Measurements from ENCODE around the gene DLX2. TPM values are rescaled to one million over a fixed set of nuclear protein-coding genes. Genes with fewer than 3 reads are reported as not detected.
"Not testable (repeated sequence)": the region's sequence is repeated elsewhere in the genome, so short reads cannot be mapped to it uniquely, and the experiment has no call there.

DLX2 gene
- total RNA-seq, 1 donor = 0.36 TPM

DNA sequence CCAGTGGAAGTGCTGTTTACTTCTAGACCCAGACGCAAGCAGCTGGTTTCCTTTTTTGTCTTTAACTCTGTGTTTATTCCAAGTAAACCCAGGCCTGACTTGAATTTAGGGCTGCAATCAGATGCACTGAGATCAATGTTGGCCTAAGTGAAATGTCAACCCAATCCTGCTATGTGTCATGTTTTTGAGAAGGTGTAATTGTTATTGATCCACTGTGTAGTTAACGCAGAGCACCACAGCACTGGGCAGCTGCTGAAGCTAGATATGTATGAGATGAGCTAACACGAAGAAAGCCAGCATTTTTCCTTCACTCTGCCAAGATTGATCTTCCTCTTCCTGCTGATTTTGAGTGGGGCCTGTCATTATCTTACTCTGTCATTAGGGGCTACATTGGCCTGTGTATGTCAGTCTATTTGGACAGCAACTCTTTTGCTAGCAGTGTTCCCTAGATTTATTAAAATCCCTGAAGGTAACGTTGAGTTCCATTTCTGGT lies 36.3 kb downstream of the DLX2 start:
- DNase-seq (ENCODE audit: insufficient read length, low spot score, missing footprints) = no peak
- Histone ChIP-seq H3K4me1 (ENCODE audit: insufficient read depth, low read length) (no peaks in the 10 kb centered on the region), H3K4me2 (ENCODE audit: insufficient read depth, low read length) (no peak overlapping the region), H3K79me2 (ENCODE audit: insufficient read depth, low read length) (no peaks in the 10 kb centered on the region), H4K20me1 (ENCODE audit: insufficient read depth, low read length) (no peaks in the 10 kb centered on the region), H3K4me3 (ENCODE audit: insufficient read depth, low read length) (no peak overlapping the region), H3K27me3 (ENCODE audit: insufficient read depth, low read length) (no peaks in the 10 kb centered on the region), H3K27ac (ENCODE audit: low read depth, low read length) (no peak overlapping the region), H2AFZ (ENCODE audit: low read length) (no peak overlapping the region), H3K36me3 (ENCODE audit: insufficient read depth, low read length) (no peaks in the 10 kb centered on the region), H3K9me3 (ENCODE audit: low read depth, low read length) (no peaks in the 10 kb centered on the region)
- TF ChIP-seq, protein P1, sequence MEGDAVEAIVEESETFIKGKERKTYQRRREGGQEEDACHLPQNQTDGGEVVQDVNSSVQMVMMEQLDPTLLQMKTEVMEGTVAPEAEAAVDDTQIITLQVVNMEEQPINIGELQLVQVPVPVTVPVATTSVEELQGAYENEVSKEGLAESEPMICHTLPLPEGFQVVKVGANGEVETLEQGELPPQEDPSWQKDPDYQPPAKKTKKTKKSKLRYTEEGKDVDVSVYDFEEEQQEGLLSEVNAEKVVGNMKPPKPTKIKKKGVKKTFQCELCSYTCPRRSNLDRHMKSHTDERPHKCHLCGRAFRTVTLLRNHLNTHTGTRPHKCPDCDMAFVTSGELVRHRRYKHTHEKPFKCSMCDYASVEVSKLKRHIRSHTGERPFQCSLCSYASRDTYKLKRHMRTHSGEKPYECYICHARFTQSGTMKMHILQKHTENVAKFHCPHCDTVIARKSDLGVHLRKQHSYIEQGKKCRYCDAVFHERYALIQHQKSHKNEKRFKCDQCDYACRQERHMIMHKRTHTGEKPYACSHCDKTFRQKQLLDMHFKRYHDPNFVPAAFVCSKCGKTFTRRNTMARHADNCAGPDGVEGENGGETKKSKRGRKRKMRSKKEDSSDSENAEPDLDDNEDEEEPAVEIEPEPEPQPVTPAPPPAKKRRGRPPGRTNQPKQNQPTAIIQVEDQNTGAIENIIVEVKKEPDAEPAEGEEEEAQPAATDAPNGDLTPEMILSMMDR (IDR thresholded peaks at IDR 0.05; ENCODE audit: extremely low read depth, low read depth, low read length) = no peak

DNA sequence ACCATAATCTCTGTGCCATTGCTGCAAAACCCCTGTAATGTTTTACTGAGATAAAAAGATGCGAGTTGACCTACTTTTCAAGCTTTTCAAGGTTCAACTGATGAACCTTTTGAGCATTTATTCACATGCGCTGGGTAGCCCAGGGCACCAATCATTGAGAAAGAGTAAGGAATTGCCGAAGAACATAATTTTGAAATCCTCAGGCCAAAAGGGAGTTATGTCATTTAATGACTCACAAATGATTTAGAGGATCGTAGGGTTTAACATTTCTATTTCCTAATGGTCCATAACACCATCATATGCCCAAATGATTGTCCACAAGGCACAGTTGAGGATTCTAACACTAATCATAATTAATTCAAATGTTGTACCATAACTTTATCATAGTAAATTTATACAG lies 37.6 kb downstream of the DLX2 start:
- Histone ChIP-seq H3K4me2 (ENCODE audit: insufficient read depth, low read length) (no peak overlapping the region), H3K4me3 (ENCODE audit: insufficient read depth, low read length) (no peak overlapping the region), H2AFZ (ENCODE audit: low read length) (no peak overlapping the region), H3K27me3 (ENCODE audit: insufficient read depth, low read length) (no peaks in the 10 kb centered on the region), H3K27ac (ENCODE audit: low read depth, low read length) (no peak overlapping the region), H3K9me3 (ENCODE audit: low read depth, low read length) (no peaks in the 10 kb centered on the region), H3K36me3 (ENCODE audit: insufficient read depth, low read length) (no peaks in the 10 kb centered on the region), H3K79me2 (ENCODE audit: insufficient read depth, low read length) (no peaks in the 10 kb centered on the region), H4K20me1 (ENCODE audit: insufficient read depth, low read length) (no peaks in the 10 kb centered on the region), H3K4me1 (ENCODE audit: insufficient read depth, low read length) (no peaks in the 10 kb centered on the region)
- TF ChIP-seq, protein P1 (IDR thresholded peaks at IDR 0.05; ENCODE audit: extremely low read depth, low read depth, low read length) = no peak
- no peak for DNase-seq (ENCODE audit: insufficient read length, low spot score, missing footprints)

DNA sequence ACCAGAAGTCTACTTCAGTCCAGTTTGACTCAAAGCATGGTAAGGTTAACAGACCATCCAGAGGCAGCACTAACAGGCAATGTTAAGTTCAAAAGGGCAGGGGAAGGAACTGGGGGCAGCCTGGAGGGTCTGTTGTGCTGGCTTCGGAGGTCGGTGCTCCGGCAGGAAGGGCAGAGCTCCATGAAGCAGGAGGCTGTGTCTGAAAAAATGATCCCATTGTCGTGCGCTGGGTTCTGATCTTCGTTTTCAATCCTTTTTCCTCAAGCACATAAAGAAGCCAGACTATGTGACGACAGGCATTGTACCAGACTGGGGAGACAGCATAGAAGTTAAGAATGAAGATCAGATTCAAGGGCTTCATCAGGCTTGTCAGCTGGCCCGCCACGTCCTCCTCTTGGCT lies 39.3 kb downstream of the DLX2 start:
- no peaks in the 10 kb centered on the region for H3K4me1 ChIP-seq (ENCODE audit: insufficient read depth, low read length)
- no peak overlapping the region for H3K4me2 ChIP-seq (ENCODE audit: insufficient read depth, low read length)
- no peak overlapping the region for H2AFZ ChIP-seq (ENCODE audit: low read length)
- DNase-seq (ENCODE audit: insufficient read length, low spot score, missing footprints) = no peak
- H3K27me3 ChIP-seq (ENCODE audit: insufficient read depth, low read length) = no peaks in the 10 kb centered on the region
- no peaks in the 10 kb centered on the region for H3K9me3 ChIP-seq (ENCODE audit: low read depth, low read length)
- TF ChIP-seq, protein P1 (IDR thresholded peaks at IDR 0.05; ENCODE audit: extremely low read depth, low read depth, low read length) = no peak
- H3K4me3 ChIP-seq (ENCODE audit: insufficient read depth, low read length) = no peak overlapping the region
- H3K36me3 ChIP-seq (ENCODE audit: insufficient read depth, low read length) = no peaks in the 10 kb centered on the region
- no peaks in the 10 kb centered on the region for H4K20me1 ChIP-seq (ENCODE audit: insufficient read depth, low read length)
- H3K79me2 ChIP-seq (ENCODE audit: insufficient read depth, low read length) = no peaks in the 10 kb centered on the region
- no peak overlapping the region for H3K27ac ChIP-seq (ENCODE audit: low read depth, low read length)

DNA sequence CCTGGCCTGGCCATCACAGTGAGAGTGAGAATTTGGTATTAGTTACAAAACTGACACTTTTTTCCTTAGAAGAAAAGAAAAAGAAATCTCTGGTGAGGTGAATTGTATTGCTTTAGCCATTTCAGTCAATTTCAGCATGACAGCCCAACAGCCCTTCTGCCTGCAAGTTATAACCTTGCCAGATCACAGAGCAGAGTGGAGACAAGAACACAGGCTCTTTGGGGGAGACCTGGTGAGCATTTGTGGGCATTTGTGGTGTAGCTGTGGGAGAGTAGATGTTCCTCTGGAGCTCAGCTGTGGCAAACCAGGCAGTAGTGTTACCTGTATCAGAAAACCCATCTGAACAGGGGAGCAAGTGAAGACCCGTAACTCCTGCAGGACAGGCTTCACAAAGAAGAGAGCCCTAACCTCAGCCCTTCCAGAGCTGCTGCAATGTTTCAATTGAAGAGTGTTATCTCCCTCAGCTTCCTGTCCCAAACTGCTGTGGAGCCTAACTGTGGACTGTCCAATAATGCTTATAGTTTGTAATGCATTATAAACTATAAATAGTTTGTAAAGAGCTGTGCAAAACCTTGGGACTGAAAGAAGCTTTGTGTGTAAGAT lies 40.2 kb downstream of the DLX2 start:
- H3K79me2 ChIP-seq (ENCODE audit: insufficient read depth, low read length) = no peaks in the 10 kb centered on the region
- H3K27me3 ChIP-seq (ENCODE audit: insufficient read depth, low read length) = no peaks in the 10 kb centered on the region
- TF ChIP-seq, protein P1 (IDR thresholded peaks at IDR 0.05; ENCODE audit: extremely low read depth, low read depth, low read length) = no peak
- no peak overlapping the region for H3K4me3 ChIP-seq (ENCODE audit: insufficient read depth, low read length)
- H3K4me2 ChIP-seq (ENCODE audit: insufficient read depth, low read length) = no peak overlapping the region
- H4K20me1 ChIP-seq (ENCODE audit: insufficient read depth, low read length) = no peaks in the 10 kb centered on the region
- no peaks in the 10 kb centered on the region for H3K36me3 ChIP-seq (ENCODE audit: insufficient read depth, low read length)
- no peaks in the 10 kb centered on the region for H3K9me3 ChIP-seq (ENCODE audit: low read depth, low read length)
- DNase-seq (ENCODE audit: insufficient read length, low spot score, missing footprints) = no peak
- no peak overlapping the region for H3K27ac ChIP-seq (ENCODE audit: low read depth, low read length)
- no peak overlapping the region for H2AFZ ChIP-seq (ENCODE audit: low read length)
- no peaks in the 10 kb centered on the region for H3K4me1 ChIP-seq (ENCODE audit: insufficient read depth, low read length)

DNA sequence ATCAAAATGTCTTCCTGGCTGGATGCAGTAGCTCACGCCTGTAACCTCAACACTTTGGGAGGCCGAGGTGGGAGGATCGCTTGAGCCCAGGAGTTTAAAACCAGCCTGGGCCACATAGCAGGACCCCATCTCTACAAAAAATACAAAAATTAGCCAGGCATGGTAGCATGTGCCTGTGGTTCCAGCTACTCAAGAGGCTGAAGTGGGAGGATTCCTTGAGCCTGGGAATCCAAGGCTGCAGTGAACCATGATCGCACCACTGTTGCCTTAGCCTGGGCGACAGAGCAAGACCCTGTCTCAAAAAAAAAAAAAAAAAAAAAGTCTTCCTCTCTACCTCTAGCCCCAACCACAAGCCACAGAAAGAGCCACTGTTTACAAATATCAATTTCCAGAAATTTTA lies 42.6 kb downstream of the DLX2 start:
- not testable (repeated sequence) for H3K27me3 ChIP-seq (ENCODE audit: insufficient read depth, low read length); H3K9me3 ChIP-seq (ENCODE audit: low read depth, low read length); H3K4me1 ChIP-seq (ENCODE audit: insufficient read depth, low read length); H4K20me1 ChIP-seq (ENCODE audit: insufficient read depth, low read length); H3K79me2 ChIP-seq (ENCODE audit: insufficient read depth, low read length); H2AFZ ChIP-seq (ENCODE audit: low read length); DNase-seq (ENCODE audit: insufficient read length, low spot score, missing footprints); H3K4me2 ChIP-seq (ENCODE audit: insufficient read depth, low read length); H3K27ac ChIP-seq (ENCODE audit: low read depth, low read length); H3K36me3 ChIP-seq (ENCODE audit: insufficient read depth, low read length); H3K4me3 ChIP-seq (ENCODE audit: insufficient read depth, low read length)

All from osteoblast (primary cell).